ENCODE measurements around the gene GATAD2B.

- no peak for TF ChIP-seq CTCF (IDR thresholded peaks at IDR 0.05; ENCODE audit: insufficient read depth, low read depth, low read length)
- TF ChIP-seq EZH2 (IDR thresholded peaks at IDR 0.05; ENCODE audit: insufficient read depth, low read length) = no peak
These were observed 146.4 kb downstream of the GATAD2B start for GRCh38 chr1:153776352-153776751.

Data from astrocyte (in vitro differentiated cells and primary cell).